GM21390 (cell line): Measurements from ENCODE around the gene ATP13A3.

Source experiments
- ATAC-seq: cut with Tn5 transposase; IDR thresholded peaks from one replicate; pipeline ENCODE4 v1.9.1; 2021; ENCODE audit not compliant: unreplicated experiment

Gene ATP13A3

DNA sequence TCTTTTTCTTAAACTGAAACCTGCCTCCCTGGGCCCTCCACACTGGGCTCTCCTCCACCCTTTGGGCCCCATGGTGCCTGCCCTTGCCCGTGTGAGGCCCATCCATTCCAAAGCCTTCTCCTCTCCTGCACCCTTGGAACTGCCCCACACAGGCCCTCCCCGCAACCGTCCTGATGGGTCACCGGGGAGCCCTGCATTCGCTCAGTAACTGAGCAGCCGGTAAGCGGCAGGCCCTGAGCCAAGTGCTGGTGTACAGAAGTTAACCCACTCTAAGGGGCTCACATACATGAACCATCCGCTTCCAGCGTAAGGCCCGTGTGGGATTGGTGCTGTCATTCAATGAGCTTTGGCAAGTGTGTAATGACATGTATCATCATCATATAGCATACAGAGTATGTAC, 111.9 kb downstream of the ATP13A3 start:
- no peak for ATAC-seq

DNA sequence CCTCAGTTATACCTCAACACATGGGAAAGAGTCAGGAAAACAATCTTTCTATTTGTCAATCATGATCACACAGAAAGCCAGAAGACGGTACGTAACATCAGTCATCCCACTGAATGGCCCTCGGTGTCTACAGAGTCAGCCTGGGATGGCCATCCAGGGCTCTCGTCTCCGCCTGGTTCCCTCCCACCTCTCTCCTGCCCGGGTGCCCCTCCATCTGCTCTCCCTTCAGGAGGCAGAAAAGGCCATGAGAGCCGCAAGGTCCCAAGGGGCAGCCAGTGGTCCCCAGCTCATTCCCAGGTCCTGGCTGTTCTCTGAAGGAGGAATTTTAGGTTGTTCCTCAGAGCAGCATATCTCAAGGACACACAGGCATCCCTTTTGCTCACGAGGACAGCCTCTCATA, 112.9 kb downstream of the ATP13A3 start:
- no peak for ATAC-seq

DNA sequence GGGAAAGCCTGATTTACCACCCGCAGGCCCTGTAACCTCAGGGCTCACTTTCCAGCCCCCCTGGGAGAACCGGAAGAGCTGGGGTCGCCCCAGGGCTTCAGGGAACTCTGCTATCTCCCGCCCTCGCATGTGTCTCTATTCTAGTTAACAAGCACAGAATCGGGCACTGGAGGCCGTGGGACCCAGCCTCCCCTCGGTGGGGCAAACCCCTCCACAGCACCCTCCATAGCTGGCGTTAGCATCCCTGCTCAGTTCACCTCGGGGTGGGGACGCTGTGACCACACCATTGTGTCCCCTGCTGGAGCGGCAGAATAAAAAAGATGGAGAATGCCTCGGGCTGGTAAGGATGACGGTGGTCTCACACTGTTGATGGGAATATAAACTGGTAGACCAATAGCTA, 113.8 kb downstream of the ATP13A3 start:
- no peak for ATAC-seq

DNA sequence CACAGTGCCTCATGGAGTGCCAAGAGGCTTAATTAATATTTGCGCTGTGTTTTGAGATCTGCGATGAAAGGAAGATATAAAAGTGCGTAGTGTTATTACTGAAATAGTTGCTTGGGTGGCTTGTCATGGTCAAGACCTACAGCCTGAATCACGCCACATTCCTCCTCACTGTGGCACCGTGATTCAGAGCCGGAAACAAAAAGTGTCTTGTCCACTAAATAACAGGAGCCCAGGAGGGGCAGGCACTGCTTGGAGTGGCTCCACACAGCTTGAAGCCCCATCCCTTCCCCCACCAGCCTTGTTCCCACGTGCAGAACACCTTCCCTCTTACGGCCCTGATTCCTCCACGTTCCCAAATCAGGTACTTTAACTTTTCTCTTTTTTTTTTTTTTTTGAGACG, 116.0 kb downstream of the ATP13A3 start:
- no peak for ATAC-seq

GRCh38 chr3:194369522-194370279, 117.1 kb downstream of the ATP13A3 start, which contains the start of gene LRRC15:
TSS of gene LRRC15 (minus strand) at chr3:194369743. CDS start at chr3:194361043, 8,700 bp downstream.
- ATAC-seq, result no peak

GRCh38 chr3:194368918-194369317, 117.9 kb downstream of the ATP13A3 start:
- no peak for ATAC-seq

DNA sequence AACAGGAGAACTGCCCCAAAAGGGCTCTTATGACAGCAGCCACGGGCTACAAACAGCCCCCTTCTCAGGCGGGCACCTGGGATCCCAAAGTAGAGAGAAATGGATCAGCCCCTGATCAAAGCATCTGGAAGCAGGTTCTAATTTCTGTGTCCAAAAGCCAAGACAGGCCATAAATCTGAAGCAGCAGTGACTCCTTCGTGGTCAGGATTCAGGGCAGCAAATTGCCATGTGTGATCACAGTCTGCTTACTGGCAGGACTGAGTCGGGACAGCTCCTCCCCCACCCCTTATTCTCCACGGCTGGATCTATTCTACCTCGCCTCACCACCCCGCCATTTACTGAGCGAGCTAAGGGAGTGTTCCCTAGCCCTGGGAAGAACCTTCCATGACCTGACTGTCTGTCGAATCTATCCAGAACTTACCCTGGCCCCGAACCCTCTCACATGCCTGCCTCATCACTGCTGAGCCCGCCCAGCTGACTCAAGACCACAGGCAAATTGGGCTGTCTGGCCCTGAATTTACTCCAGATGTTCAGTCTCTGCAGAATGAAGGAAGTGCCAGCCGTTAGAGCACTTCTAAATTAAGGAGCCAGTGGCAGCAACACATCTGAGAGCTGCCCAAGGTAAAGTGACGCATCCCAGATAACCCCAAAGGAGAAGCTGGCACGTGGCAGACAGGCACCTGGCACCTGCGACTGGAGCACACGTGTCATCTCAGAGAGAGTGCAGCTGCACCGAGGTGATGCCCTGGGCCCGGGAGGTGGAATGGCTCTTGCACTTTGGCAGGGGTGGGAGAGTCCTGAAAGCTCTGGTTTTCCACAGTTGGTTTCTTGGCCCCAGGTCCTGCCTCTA, 118.6 kb downstream of the ATP13A3 start:
- ATAC-seq, result no peak

GRCh38 chr3:194365978-194366490, 120.8 kb downstream of the ATP13A3 start:
- ATAC-seq, result no peak

- no peak for ATAC-seq
These were observed 121.3 kb downstream of the ATP13A3 start for GRCh38 chr3:194365526-194365925.

- no peak for ATAC-seq
These were observed 122.0 kb downstream of the ATP13A3 start for GRCh38 chr3:194364652-194365434.

GRCh38 chr3:194364314-194364651, 122.5 kb downstream of the ATP13A3 start:
- ATAC-seq, result no peak

DNA sequence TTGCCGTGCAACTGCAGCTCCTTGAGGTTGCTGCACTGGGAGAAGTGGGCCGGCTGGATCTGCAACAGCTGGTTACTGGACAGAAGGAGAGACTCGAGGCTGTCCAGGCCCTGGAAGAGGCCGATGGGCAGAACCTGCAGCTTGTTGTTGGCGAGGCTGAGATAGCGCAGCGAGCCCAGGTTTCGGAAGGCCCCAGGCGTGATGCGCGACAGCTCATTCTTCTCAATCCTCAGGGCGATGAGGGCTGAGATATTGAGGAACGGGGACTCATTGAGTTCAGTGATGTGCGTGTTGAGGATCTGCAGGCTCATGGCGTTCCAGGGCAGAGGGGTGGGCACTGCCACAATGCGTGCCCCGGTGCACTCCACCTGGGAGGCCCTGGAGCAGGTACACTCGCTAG, 126.2 kb downstream of the ATP13A3 start:
- no peak for ATAC-seq

GRCh38 chr3:194357681-194358080, 129.1 kb downstream of the ATP13A3 start:
- no peak for ATAC-seq

- ATAC-seq, result no peak
These were observed 131.4 kb downstream of the ATP13A3 start for GRCh38 chr3:194355379-194355778.

DNA sequence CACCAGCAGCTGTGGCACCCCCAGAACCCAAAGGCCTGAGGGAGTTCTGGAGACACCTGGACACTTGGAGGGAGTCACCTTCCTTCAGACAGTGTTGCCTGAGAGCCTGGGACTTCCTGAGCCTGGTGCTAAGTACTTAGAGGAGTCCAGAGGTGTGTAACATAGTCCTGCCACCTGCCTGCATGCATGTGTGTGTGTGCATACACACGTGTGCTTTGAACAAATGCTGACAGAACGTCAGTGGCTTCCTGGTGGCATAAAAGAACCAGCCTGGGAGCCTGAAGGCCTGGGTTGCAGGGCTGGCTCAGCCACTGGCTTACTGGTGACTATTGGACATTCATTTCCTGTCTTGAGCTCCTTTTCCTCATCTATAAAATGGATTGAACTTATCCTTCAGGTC, 132.5 kb downstream of the ATP13A3 start:
- ATAC-seq, result no peak
